Keratinocyte (primary cell): ENCODE results near the gene IFT22. TPM values are rescaled to one million over a fixed set of nuclear protein-coding genes. Genes with fewer than 3 reads are reported as not detected.
"Not testable (repeated sequence)": the region's sequence is repeated elsewhere in the genome, so short reads cannot be mapped to it uniquely, and the experiment has no call there.

ENCODE experiments used
- DNase-seq: peaks from one replicate; pipeline ENCODE4 v3.0.0-alpha.2; 2011; ENCODE audit warnings: low read depth, missing footprints, low spot score
- FAIRE-seq: peaks from 2 replicates; lab custom pipeline; 2011; peaks lifted over from hg19 to GRCh38; lab: Jason Lieb, UNC
- H2AFZ ChIP-seq: 2 replicates; pipeline ENCODE4 v1.6.0; 2012; ENCODE audit warnings: low read length, control low read depth, inconsistent platforms; ENCODE audit not compliant: control insufficient read depth
- H3K27ac ChIP-seq: 2 replicates; pipeline ENCODE4 v1.5.1; 2011; ENCODE audit warnings: low read length; ENCODE audit not compliant: control insufficient read depth, insufficient read depth
- H3K27me3 ChIP-seq: 3 replicates; pipeline ENCODE4 v1.6.0; 2011; ENCODE audit warnings: low read length; ENCODE audit not compliant: control insufficient read depth, insufficient read depth; ENCODE audit errors: extremely low read depth
- H3K36me3 ChIP-seq, 2 experiments: 2 replicates in 1 of 2; 3 replicates in 1 of 2; pipeline ENCODE4 v1.5.1; 2011; ENCODE audit warnings: low read length in 2 of 2, mild to moderate bottlenecking in 1 of 2; ENCODE audit not compliant: control insufficient read depth in 2 of 2, insufficient read depth in 2 of 2; ENCODE audit errors: extremely low read depth in 1 of 2
- H3K4me1 ChIP-seq: 3 replicates; pipeline ENCODE4 v1.5.1; 2011; ENCODE audit warnings: low read length; ENCODE audit not compliant: control insufficient read depth, insufficient read depth; ENCODE audit errors: extremely low read depth
- H3K4me2 ChIP-seq: 3 replicates; pipeline ENCODE4 v1.6.0; 2011; ENCODE audit warnings: low read depth, low read length; ENCODE audit not compliant: control insufficient read depth, insufficient read depth; ENCODE audit errors: extremely low read depth
- H3K4me3 ChIP-seq, 3 experiments: fragments of 200-600 bp in 1 of 3; sonication (generic) in 1 of 3; 2 replicates in 2 of 3; 3 replicates in 1 of 3; pipeline ENCODE4 v1.5.1; 2011 to 2016; ENCODE audit warnings: low read length in 3 of 3, mild to moderate bottlenecking in 3 of 3, control low read depth in 2 of 3, inconsistent platforms in 1 of 3, low read depth in 1 of 3, mixed read lengths in 1 of 3, mixed run types in 1 of 3, moderate library complexity in 1 of 3; ENCODE audit not compliant: control insufficient read depth in 2 of 3, insufficient read depth in 2 of 3; ENCODE audit errors: extremely low read depth in 1 of 3
- H3K79me2 ChIP-seq: 2 replicates; pipeline ENCODE4 v1.6.0; 2012; ENCODE audit warnings: low read length; ENCODE audit not compliant: control insufficient read depth, insufficient read depth
- H3K9ac ChIP-seq: 3 replicates; pipeline ENCODE4 v1.6.0; 2011; ENCODE audit warnings: low read length; ENCODE audit not compliant: control insufficient read depth, insufficient read depth; ENCODE audit errors: extremely low read depth
- H3K9me1 ChIP-seq: 3 replicates; pipeline ENCODE4 v1.6.0; 2011; ENCODE audit warnings: low read length; ENCODE audit not compliant: control insufficient read depth, insufficient read depth; ENCODE audit errors: extremely low read depth
- H3K9me3 ChIP-seq: 2 replicates; pipeline ENCODE4 v1.5.1; 2012; ENCODE audit warnings: low read depth, low read length; ENCODE audit not compliant: control insufficient read depth
- H4K20me1 ChIP-seq: 3 replicates; pipeline ENCODE4 v1.6.0; 2011; ENCODE audit warnings: low read length; ENCODE audit not compliant: control insufficient read depth, insufficient read depth; ENCODE audit errors: extremely low read depth
- EZH2 ChIP-seq: IDR thresholded peaks from one replicate; pipeline ENCODE4 v1.6.1; 2012; ENCODE audit warnings: inconsistent platforms, mild to moderate bottlenecking, low read length, moderate library complexity
- dilution Hi-C: fragments of 300-500 bp; cut with MboI; formaldehyde crosslinking; loops from one replicate; pipeline ENCODE4 v1.7.0; 2020; ENCODE audit warnings: low sequenced_read_pairs; ENCODE audit not compliant: extremely low pct_ligation_motif_present
- polyA plus RNA-seq, 5 experiments: library from polyadenylated mRNA; depleted of rRNA in 3 of 5; stranded (reverse) in 3 of 5; stranded (forward) in 1 of 5; unstranded in 1 of 5; fragments of >200 nt; gene quantifications; 1 replicate in 1 of 5; 2 replicates in 3 of 5; 3 replicates in 1 of 5; pipeline versions ENCODE4 v1.2.1 to v1.2.3, GENCODE V29; 2011 to 2012; ENCODE audit warnings: missing spikeins in 2 of 5, low read depth in 1 of 5, low replicate concordance in 1 of 5
- TF ChIP-seq, protein P1 (sequence below), 3 experiments: IDR thresholded peaks in 1 of 3; conservative IDR thresholded peaks in 1 of 3; optimal IDR thresholded peaks in 1 of 3; 2 replicates in 2 of 3; 3 replicates in 1 of 3; pipeline versions ENCODE3 to v1.5.1; 2011; ENCODE audit warnings: low read length in 3 of 3, mild to moderate bottlenecking in 3 of 3, moderate library complexity in 2 of 3, control low read depth in 1 of 3, inconsistent platforms in 1 of 3; ENCODE audit not compliant: insufficient read depth in 2 of 3; ENCODE audit errors: extremely low read depth in 1 of 3

IFT22 gene
- polyA plus RNA-seq, 1 donor (not counting 4 experiments of a cell fraction or from before 2014, with no cell fraction given) = 29.4 TPM

DNA sequence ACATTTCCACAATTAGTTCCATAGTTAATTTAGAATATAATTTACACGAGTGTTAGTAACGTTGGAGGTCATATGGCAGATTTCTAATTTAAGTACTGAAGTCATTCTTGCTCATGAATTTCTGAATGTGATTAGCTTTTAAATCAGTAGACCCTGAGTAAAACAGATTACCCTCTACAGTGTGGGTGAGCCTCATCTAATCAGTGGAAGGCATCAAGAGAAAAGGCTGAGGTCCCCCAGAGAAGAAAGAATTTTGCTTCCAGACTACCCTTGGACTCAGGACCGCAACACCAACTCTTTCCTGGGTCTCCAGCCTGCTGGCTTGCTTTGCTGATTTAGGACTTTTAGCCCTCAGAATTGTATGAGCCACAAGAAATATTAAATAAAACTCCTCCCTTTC is 33.2 kb downstream of the IFT22 start:
- DNase-seq (no peak), FAIRE-seq (no peak)
- Histone ChIP-seq H2AFZ (no peak overlapping the region), H3K4me1 (no peaks in the 10 kb centered on the region), H3K79me2 (no peaks in the 10 kb centered on the region), H3K27ac (no peak overlapping the region), H3K27me3 (peaks cover 6% of the 10 kb centered on the region), H3K9me1 (no peaks in the 10 kb centered on the region), H3K9me3 (no peaks in the 10 kb centered on the region), H4K20me1 (no peaks in the 10 kb centered on the region), H3K36me3 (no peaks in the 10 kb centered on the region), H3K4me3 (no peak overlapping the region), H3K4me2 (no peak overlapping the region), H3K9ac (no peak overlapping the region)
- dilution Hi-C loops = no loop called here
- TF ChIP-seq, protein P1, sequence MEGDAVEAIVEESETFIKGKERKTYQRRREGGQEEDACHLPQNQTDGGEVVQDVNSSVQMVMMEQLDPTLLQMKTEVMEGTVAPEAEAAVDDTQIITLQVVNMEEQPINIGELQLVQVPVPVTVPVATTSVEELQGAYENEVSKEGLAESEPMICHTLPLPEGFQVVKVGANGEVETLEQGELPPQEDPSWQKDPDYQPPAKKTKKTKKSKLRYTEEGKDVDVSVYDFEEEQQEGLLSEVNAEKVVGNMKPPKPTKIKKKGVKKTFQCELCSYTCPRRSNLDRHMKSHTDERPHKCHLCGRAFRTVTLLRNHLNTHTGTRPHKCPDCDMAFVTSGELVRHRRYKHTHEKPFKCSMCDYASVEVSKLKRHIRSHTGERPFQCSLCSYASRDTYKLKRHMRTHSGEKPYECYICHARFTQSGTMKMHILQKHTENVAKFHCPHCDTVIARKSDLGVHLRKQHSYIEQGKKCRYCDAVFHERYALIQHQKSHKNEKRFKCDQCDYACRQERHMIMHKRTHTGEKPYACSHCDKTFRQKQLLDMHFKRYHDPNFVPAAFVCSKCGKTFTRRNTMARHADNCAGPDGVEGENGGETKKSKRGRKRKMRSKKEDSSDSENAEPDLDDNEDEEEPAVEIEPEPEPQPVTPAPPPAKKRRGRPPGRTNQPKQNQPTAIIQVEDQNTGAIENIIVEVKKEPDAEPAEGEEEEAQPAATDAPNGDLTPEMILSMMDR (optimal IDR thresholded peaks at IDR 0.05 in 1 of 3, IDR thresholded peaks at IDR 0.05 in 1 of 3, conservative IDR thresholded peaks at IDR 0.05 in 1 of 3; ENCODE audit: extremely low read depth in 1 of 3, insufficient read depth in 2 of 3, low read length in 3 of 3) = no peak

DNA sequence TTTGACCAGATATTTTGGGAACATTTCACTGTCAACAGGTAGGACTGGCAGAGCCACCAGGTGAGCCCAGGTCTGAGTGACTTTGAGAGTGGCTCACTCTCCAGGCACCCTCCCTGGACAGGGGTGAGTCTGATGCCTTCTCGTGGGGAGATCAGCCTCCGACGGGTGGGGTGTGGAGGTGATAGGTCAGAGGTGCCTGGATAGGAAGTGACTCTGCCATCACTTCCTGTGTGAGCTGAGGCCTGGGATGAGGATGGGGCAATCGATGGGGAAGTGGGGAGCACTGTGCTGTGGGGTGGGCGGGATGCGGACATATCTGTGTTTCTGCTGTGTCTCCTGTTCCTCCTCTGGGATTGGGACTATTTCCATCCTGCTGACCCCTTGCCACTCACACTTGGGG is 34.6 kb downstream of the IFT22 start:
- Histone ChIP-seq H3K27me3 (peaks cover 6% of the 10 kb centered on the region), H3K4me2 (no peak overlapping the region), H3K36me3 (no peaks in the 10 kb centered on the region), H3K9me1 (no peaks in the 10 kb centered on the region), H3K9me3 (no peaks in the 10 kb centered on the region), H3K79me2 (no peaks in the 10 kb centered on the region), H4K20me1 (no peaks in the 10 kb centered on the region), H2AFZ (no peak overlapping the region), H3K4me1 (no peaks in the 10 kb centered on the region), H3K27ac (no peak overlapping the region), H3K4me3 (no peak overlapping the region), H3K9ac (no peak overlapping the region)
- DNase-seq (no peak), FAIRE-seq (no peak)
- no peak for TF ChIP-seq EZH2
- TF ChIP-seq, protein P1 (optimal IDR thresholded peaks at IDR 0.05 in 1 of 3, IDR thresholded peaks at IDR 0.05 in 1 of 3, conservative IDR thresholded peaks at IDR 0.05 in 1 of 3; ENCODE audit: extremely low read depth in 1 of 3, insufficient read depth in 2 of 3, low read length in 3 of 3) = no peak
- dilution Hi-C loops = no loop called here

DNA sequence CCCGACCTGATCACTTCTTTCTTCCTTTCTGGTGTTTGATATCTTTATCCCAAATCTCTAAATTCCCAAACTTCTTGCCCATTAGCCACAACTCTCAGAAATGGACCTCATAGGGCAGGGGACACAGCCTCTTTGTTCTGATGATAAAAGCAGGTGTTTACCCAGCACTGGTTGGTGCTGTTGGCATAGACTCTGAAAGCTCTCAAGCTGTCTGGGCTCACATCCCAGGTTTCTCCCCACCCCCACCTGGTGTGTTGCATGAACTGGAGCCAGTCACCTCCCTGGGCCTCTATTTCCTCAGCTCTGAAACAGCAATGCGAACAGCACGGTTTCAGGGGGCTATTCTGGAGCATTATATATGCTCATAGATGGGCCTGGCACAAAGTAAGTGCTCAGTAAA is 35.7 kb downstream of the IFT22 start:
- DNase-seq, dilution Hi-C loops, H3K4me3 ChIP-seq, H3K9me1 ChIP-seq, H3K4me1 ChIP-seq, H3K79me2 ChIP-seq, H3K4me2 ChIP-seq, H2AFZ ChIP-seq, H3K9me3 ChIP-seq, H3K36me3 ChIP-seq, FAIRE-seq, H4K20me1 ChIP-seq, H3K27me3 ChIP-seq, H3K27ac ChIP-seq, H3K9ac ChIP-seq: not testable (repeated sequence)
